Skeletal muscle satellite cell (primary cell): Measurements from ENCODE around the gene BCAT1.
"Not testable (repeated sequence)": the region's sequence is repeated elsewhere in the genome, so short reads cannot be mapped to it uniquely, and the experiment has no call there.

ENCODE experiments used
- H3K27me3 ChIP-seq: 2 replicates; pipeline ENCODE4 v1.7.0; 2013; ENCODE audit warnings: low read length; ENCODE audit not compliant: control insufficient read depth, insufficient read depth
- H3K36me3 ChIP-seq: 2 replicates; pipeline ENCODE4 v1.7.0; 2013; ENCODE audit warnings: mild to moderate bottlenecking, control low read depth, low read length; ENCODE audit not compliant: insufficient read depth
- H3K4me1 ChIP-seq: 2 replicates; pipeline ENCODE4 v1.7.0; 2013; ENCODE audit warnings: low read length; ENCODE audit not compliant: control insufficient read depth, insufficient read depth
- H3K4me2 ChIP-seq: 2 replicates; pipeline ENCODE4 v1.7.0; 2013; ENCODE audit warnings: mild to moderate bottlenecking, low read length
- H3K4me3 ChIP-seq: 2 replicates; pipeline ENCODE4 v1.7.0; 2013; ENCODE audit warnings: low read length
- H3K9ac ChIP-seq: 2 replicates; pipeline ENCODE4 v1.7.0; 2013; ENCODE audit warnings: mild to moderate bottlenecking, low read depth, low read length, moderate library complexity
- H3K9me3 ChIP-seq: replicated peaks from 2 replicates; pipeline ENCODE4 v1.7.0; 2013; ENCODE audit warnings: mild to moderate bottlenecking, control low read depth, low read length

Gene BCAT1

GRCh38 chr12:24820872-24821271, 128.0 kb downstream of the BCAT1 start:
- Histone ChIP-seq H3K4me2 (peak overlapping the region; percentile 72), H3K9me3 (no peaks in the 10 kb centered on the region), H3K36me3 (peaks cover 6% of the 10 kb centered on the region), H3K27me3 (no peaks in the 10 kb centered on the region), H3K9ac (no peak overlapping the region), H3K4me3 (no peak overlapping the region), H3K4me1 (peaks cover 23% of the 10 kb centered on the region)

- Histone ChIP-seq H3K4me3 (no peak overlapping the region), H3K9me3 (no peaks in the 10 kb centered on the region), H3K4me1 (peaks cover 23% of the 10 kb centered on the region), H3K4me2 (no peak overlapping the region), H3K36me3 (peaks cover 8% of the 10 kb centered on the region), H3K9ac (no peak overlapping the region), H3K27me3 (no peaks in the 10 kb centered on the region)
These were observed 130.6 kb downstream of the BCAT1 start for GRCh38 chr12:24818351-24818750.

GRCh38 chr12:24815114-24815423, 133.8 kb downstream of the BCAT1 start:
- H3K4me2 ChIP-seq, result no peak overlapping the region
- H3K4me1 ChIP-seq, result no peaks in the 10 kb centered on the region
- no peaks in the 10 kb centered on the region for H3K9me3 ChIP-seq
- no peaks in the 10 kb centered on the region for H3K27me3 ChIP-seq
- H3K9ac ChIP-seq, result no peak overlapping the region
- H3K36me3 ChIP-seq, result peaks cover 8% of the 10 kb centered on the region
- H3K4me3 ChIP-seq, result no peak overlapping the region

DNA sequence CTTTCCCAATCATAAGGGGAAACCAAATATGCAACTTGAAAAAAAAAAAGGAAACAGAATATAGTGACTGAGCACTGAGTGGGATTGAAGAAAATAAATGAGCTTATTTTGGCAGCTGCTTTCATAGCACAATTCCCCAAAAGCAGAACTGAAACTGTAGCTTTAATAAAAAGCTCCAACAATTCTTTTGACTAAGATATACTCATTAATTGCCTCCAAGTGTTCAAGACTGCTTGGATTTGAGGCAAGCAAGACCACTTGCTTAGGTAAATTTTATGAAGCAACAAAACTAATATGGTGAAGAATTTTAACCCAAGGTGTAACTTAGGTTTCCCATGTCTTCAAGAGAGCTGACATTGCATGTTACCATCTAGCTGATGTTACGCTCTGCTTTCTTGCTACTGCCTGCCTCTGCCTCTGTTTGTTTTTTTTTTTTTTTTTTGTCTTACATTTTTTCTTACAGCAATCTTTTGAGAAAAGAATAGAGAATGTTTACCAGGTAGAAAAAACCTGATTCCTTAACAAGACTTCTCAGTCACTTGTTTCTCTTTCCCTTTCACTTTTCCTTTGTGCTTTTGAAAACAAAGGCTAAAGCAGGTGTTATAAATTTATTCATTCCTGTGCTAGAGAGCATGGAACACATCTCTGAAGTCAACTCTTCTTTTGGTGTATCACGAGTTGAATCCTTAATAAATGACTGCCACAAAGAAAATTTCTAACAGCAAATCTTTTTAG, 134.4 kb downstream of the BCAT1 start:
- H3K4me2 ChIP-seq, result no peak overlapping the region
- no peak overlapping the region for H3K4me3 ChIP-seq
- peaks cover 8% of the 10 kb centered on the region for H3K36me3 ChIP-seq
- no peaks in the 10 kb centered on the region for H3K9me3 ChIP-seq
- H3K4me1 ChIP-seq, result no peaks in the 10 kb centered on the region
- no peaks in the 10 kb centered on the region for H3K27me3 ChIP-seq
- no peak overlapping the region for H3K9ac ChIP-seq

DNA sequence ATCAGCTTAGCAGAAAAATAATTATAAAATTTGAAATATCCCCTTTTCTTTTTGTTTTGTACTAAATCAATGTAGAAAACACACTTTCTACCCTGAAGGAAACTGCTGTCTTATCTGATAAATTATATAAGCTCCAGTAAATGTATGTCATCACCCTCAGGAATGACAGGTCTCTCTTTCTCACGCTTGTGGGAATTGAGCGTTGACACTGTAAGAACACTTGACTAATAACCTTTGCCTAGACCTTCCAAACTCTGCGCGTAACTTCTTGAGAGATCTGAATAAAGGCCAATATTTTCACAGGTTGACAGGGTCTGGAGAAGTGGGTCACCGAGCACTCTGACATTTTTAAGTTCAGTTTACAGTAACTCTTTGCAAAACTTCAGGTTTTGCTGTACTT, 138.5 kb downstream of the BCAT1 start:
- H3K4me2 ChIP-seq, result no peak overlapping the region
- no peak overlapping the region for H3K4me3 ChIP-seq
- H3K9me3 ChIP-seq, result no peaks in the 10 kb centered on the region
- no peaks in the 10 kb centered on the region for H3K4me1 ChIP-seq
- H3K27me3 ChIP-seq, result no peaks in the 10 kb centered on the region
- no peak overlapping the region for H3K9ac ChIP-seq
- peaks cover 2% of the 10 kb centered on the region for H3K36me3 ChIP-seq

- H3K9ac ChIP-seq, H3K4me2 ChIP-seq, H3K27me3 ChIP-seq, H3K4me1 ChIP-seq, H3K36me3 ChIP-seq, H3K4me3 ChIP-seq, H3K9me3 ChIP-seq: not testable (repeated sequence)
These were observed 139.6 kb downstream of the BCAT1 start for GRCh38 chr12:24809306-24809705.

DNA sequence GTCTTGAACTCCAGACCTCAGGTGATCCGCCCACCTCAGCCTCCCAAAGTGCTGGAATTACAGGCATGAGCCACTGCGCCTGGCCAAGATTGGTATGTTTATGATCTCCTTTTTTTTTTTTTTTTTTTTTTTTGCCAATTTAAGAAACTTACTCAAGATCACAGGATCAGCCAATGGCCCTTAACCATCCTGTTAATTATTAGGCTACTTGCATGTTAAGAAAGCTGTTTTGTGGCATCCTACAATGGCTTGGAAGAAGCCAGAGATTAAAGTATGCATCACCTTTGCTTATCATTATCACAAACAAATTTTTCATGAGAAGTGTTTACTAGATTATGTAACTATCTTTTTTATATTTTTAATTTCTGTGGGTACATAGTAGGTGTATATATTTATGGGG, 140.2 kb downstream of the BCAT1 start:
- Histone ChIP-seq H3K4me3 (no peak overlapping the region), H3K36me3 (no peaks in the 10 kb centered on the region), H3K9ac (no peak overlapping the region), H3K4me1 (no peaks in the 10 kb centered on the region), H3K4me2 (no peak overlapping the region), H3K9me3 (peaks cover 1% of the 10 kb centered on the region), H3K27me3 (no peaks in the 10 kb centered on the region)

DNA sequence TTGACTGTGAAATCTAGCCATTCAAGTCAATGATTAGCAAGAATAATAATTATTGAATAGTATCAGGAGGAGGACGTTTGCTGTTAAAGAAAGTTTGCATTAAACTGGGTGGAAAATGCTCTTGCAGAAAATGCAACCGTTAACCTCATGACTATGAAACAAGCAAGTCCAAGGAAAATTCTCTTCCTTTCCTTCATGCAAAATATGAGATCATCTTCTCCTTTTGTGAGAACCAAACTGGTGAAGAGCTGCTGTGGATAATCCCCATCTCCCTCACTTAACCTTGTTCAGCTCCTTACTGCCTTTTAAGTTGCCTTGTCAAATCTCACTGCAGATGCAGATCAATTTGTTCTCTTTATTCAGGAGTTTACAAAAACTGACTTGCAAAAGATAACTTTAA, 142.5 kb downstream of the BCAT1 start:
- Histone ChIP-seq H3K9ac (no peak overlapping the region), H3K4me3 (no peak overlapping the region), H3K4me2 (no peak overlapping the region), H3K9me3 (peaks cover 7% of the 10 kb centered on the region), H3K36me3 (no peaks in the 10 kb centered on the region), H3K4me1 (no peaks in the 10 kb centered on the region), H3K27me3 (no peaks in the 10 kb centered on the region)

- no peaks in the 10 kb centered on the region for H3K4me1 ChIP-seq
- no peak overlapping the region for H3K4me3 ChIP-seq
- no peak overlapping the region for H3K9ac ChIP-seq
- no peak overlapping the region for H3K4me2 ChIP-seq
- H3K9me3 ChIP-seq, result peaks cover 7% of the 10 kb centered on the region
- no peaks in the 10 kb centered on the region for H3K36me3 ChIP-seq
- no peaks in the 10 kb centered on the region for H3K27me3 ChIP-seq
These were observed 145.3 kb downstream of the BCAT1 start for GRCh38 chr12:24803430-24804245.

- Histone ChIP-seq H3K4me3 (no peak overlapping the region), H3K9ac (no peak overlapping the region), H3K4me2 (no peak overlapping the region), H3K9me3 (peaks cover 2% of the 10 kb centered on the region), H3K27me3 (no peaks in the 10 kb centered on the region), H3K36me3 (no peaks in the 10 kb centered on the region), H3K4me1 (no peaks in the 10 kb centered on the region)
These were observed 150.6 kb downstream of the BCAT1 start for GRCh38 chr12:24798335-24798734.

DNA sequence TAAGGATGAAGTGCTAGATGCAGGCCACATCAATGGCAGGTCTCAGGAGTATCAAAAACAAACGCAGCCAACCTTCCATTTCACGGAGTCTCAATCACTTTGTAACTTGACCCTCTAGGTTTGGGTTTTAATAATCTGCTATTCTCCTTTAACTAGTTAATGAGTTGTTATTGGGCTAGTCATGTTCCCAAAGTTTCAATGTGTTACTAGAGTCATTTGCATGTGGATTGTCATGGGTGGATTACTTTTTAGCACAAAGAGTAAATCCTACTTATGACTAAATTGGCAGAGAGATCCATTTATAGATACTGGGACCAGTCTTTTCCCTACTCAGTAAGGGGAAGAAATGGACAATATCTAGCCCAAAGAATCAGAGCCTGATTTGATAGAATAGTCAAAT, 151.0 kb downstream of the BCAT1 start:
- Histone ChIP-seq H3K36me3 (no peaks in the 10 kb centered on the region), H3K4me1 (no peaks in the 10 kb centered on the region), H3K9me3 (no peaks in the 10 kb centered on the region), H3K27me3 (no peaks in the 10 kb centered on the region), H3K4me2 (no peak overlapping the region), H3K9ac (no peak overlapping the region), H3K4me3 (no peak overlapping the region)

DNA sequence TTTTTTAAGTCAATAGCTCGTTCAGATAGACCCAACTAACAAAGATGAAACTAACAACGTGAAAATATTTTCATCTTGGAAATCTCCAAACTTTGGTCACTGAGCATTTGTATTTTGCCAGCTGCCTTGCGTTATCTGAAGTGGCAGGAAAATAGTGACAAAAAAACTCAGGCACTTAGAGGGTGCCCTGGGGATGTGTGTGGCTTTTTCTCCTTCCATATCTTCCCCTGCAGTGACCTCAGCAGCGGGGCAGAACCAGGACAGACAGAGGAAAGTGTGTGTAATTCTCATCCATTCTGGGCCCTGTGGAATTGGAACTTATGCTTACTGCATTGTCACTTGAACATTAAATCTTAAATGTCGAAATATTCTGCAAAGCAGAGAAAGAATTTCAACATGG, 152.0 kb downstream of the BCAT1 start:
- Histone ChIP-seq H3K36me3 (no peaks in the 10 kb centered on the region), H3K9ac (no peak overlapping the region), H3K4me2 (no peak overlapping the region), H3K4me1 (no peaks in the 10 kb centered on the region), H3K4me3 (no peak overlapping the region), H3K27me3 (no peaks in the 10 kb centered on the region), H3K9me3 (no peaks in the 10 kb centered on the region)
